GM12873 (cell line): Measurements from ENCODE around the gene LRRC3B.

Experiments
- CTCF ChIP-seq: IDR thresholded peaks from 2 replicates; pipeline ENCODE4 v1.5.1; 2012; ENCODE audit warnings: low read depth, mild to moderate bottlenecking, moderate library complexity, low read length, control low read depth; ENCODE audit not compliant: insufficient read depth; ENCODE audit errors: missing control alignments

Gene LRRC3B

GRCh38 chr3:26712211-26713026 lies 89.8 kb downstream of the LRRC3B start:
- TF ChIP-seq CTCF, result peak; percentile 61

GRCh38 chr3:26713091-26713490 lies 90.5 kb downstream of the LRRC3B start:
- no peak for TF ChIP-seq CTCF

GRCh38 chr3:26714485-26714884 lies 91.9 kb downstream of the LRRC3B start:
- no peak for TF ChIP-seq CTCF

GRCh38 chr3:26715431-26715830 lies 92.9 kb downstream of the LRRC3B start:
- no peak for TF ChIP-seq CTCF

- TF ChIP-seq CTCF, result no peak
Observed at GRCh38 chr3:26718315-26718714, 95.7 kb downstream of the LRRC3B start.

GRCh38 chr3:26719134-26719533 lies 96.6 kb downstream of the LRRC3B start:
- no peak for TF ChIP-seq CTCF

GRCh38 chr3:26721047-26721446 lies 98.5 kb downstream of the LRRC3B start:
- no peak for TF ChIP-seq CTCF

- no peak for TF ChIP-seq CTCF
Observed at GRCh38 chr3:26731843-26732242, 109.3 kb downstream of the LRRC3B start.
